DMS53 treated with DMSO at 0.1 percent for 48 hours (cell line): ENCODE results near the gene PTPMT1.
A peak's percentile ranks its signal among the peaks of the same experiment; 100 is the strongest.
"Not testable (repeated sequence)": the region's sequence is repeated elsewhere in the genome, so short reads cannot be mapped to it uniquely, and the experiment has no call there.

ENCODE experiments used
- DNase-seq: peaks from one replicate; lab custom pipeline; 2025; ENCODE audit not compliant: unreplicated experiment; lab: John Stamatoyannopoulos, UW

The PTPMT1 gene

GRCh38 chr11:47545298-47545697 is 20.1 kb upstream of the PTPMT1 start:
- DNase-seq = no peak

DNA sequence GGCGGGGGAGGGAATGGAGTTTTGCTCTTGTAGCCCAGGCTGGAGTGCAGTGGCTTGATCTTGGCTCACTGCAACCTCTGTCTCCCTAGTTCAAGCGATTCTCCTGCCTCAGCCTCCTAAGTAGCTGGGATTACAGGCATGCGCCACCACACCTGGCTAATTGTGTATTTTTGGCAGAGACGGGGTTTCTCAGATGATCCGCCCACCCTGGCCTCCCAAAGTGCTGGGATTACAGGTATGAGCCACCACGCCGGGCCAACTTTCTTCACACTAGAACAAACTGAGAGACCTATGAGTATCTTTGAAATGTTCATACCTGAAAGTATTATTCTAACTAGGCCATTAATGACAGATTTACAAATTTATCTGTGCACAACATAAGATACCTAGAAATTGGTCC is 19.1 kb upstream of the PTPMT1 start:
- DNase-seq = not testable (repeated sequence)

- DNase-seq = no peak
Observed at GRCh38 chr11:47550288-47551047, 14.9 kb upstream of the PTPMT1 start.

DNA sequence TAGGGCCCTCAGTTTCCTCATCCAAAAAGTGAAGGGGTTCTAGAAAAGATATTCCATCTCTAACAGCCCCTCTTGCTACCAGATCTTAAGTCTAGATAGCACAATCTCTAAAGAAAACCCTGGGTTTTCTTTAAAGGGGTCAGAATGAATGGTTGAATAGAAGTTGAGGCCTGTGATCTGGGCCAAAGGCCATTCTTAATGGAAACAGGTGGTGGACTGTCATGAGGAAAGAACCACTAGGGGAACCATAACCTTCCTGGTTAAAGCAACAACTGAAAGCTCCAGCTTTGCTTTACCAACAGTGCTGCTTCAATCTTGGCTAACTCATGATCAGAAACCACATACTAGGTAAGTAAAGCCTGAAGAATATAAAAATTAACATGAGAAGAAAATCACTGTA is 14.3 kb upstream of the PTPMT1 start:
- DNase-seq = no peak

DNA sequence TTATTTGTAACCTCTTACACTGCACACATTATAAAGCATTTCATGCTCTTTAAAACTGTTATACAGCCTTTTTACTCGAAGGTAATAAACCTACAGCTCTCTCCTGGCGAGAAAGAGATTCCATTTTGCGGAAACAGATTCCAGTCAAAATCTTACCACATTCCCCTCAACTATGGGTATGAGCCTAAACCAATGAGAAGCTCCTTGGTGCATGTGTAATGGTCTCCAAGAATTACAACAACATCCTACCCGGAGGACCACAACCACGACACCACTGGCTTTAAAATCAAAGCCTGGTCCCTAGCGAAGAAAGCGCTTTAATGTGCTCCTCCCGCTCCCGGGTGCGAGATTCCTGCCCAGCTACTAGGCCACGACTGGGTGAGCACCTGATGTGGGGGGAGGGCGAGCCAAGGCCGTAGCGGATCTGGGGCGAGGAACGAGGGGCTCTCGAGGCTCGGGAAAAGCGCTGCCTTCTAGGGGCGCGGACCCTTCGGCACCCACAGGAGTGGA is 13.3 kb upstream of the PTPMT1 start:
- DNase-seq = no peak

DNA sequence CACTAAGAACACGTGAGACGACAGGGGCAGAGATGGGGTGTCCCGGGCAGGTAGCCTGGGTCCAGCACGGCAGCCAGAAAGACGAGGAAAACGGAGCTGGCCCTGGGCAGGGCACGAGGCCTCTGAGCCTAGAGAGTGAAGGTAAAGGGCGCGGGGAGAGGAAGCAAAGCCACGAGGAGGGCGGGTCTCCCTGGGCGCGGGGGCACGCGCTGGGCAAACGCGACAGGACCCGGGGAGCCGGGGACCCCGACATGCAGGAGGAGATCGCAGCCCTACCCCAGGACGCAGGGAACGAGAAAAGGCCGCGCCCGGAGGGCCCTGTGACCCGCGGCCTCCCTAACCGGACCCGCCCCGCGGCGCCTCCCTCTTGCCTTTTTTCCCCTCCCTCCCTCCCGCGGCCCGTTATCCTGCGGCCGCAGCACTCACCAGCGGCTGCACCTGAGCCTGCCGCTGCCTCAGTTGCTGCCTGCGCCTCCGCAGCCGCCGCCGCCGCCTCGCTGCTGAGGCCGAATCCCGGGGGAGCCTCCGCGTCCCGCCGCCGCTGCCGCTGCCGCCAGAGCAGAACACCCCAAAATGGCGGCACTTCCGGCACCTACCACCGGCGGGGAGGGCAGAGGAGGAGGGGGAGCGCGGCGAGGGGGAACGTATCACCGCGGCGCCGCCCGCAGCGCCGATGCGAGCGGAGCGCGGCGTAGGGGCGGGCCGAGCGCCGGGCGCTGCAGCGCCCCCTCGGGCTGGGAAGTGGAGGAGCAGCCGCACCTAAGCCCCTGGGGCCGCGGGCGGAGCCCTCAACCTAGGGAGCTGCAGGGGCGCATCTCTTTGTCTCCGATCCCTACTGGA is 12.6 kb upstream of the PTPMT1 start, which contains the start of gene CELF1:
CELF1 (minus strand) TSS at position 567 of the 840 bp plus-strand sequence. CDS start 53,609 bp downstream, outside the sequence.
- peak; percentile 77 for DNase-seq

GRCh38 chr11:47553406-47553743 is 12.0 kb upstream of the PTPMT1 start:
- peak; percentile 77 for DNase-seq

- DNase-seq = not testable (repeated sequence)
Observed at GRCh38 chr11:47557004-47557403, 8.4 kb upstream of the PTPMT1 start.

DNA sequence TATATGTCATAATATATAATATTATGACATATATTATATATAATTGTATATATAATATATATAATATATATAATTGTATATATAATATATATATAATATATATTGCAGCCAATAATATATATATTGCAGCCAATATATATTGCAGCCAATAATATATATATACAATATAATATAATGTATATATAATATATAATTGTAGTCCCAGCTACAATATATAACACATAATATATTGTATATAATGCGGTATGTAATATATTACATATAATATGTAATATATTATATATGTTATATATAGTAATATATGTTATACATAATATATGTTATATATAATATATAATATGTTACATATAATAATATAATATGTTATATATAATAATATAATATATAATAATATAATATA is 6.7 kb upstream of the PTPMT1 start:
- DNase-seq = no peak

GRCh38 chr11:47560426-47560825 is 5.0 kb upstream of the PTPMT1 start:
- no peak for DNase-seq

DNA sequence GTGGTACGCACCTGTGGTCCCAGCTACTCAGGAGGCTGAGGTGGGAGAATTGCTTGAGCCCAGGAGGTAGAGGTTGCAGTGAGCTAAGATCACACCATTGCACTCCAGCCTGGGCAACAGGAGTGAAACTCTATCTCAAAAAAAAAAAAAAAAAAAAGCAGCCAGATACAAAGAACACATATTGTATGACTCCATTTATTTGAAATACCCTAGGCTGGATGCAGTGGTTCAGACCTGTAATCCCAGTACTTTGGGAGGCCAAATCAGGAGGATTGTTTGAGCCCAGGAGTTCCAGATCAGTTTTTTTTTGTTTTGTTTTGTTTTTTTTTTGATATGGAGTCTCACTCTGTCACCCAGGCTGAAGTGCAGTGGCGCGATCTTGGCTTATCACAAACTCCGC is 3.0 kb upstream of the PTPMT1 start:
- not testable (repeated sequence) for DNase-seq

DNA sequence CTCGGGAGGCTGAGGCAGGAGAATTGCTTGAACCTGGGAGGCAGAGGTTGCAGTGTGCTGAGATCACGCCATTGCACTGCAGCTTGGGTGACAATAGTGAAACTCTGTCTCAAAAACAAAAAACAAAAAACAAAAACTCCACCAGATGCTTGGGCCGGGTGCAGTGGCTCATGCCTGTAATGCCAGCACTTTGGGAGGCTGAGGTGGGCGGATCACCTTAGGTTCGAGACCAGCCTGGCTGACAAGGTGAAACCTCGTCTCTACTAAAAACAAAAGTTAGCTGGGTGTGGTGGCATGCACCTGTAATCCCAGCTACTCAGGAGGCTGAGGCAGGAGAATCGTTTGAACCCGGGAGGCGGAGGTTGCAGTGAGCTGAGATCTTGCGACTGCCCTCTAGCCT is 1.0 kb upstream of the PTPMT1 start:
- DNase-seq = not testable (repeated sequence)

DNA sequence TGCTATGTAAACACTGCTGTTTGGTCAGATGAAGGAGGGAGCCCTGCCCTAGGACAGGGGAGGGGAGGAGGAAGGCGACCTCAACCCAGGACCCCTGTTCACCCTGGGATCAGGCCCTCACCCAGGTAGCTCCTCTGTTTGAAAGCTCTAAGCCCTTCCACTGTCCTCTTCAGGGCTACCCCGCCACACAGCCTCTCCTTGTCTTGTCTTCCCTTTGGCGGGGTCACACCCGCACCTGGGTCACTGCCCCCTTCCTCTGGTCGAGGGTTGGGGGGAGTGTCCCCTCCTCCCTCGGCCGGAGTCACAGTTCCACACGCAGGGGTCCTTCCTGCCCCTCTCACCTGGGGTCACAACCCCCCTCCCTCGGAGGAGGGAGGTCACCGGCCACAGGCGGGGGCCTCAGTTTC is 463 bp upstream of the PTPMT1 start:
- no peak for DNase-seq

DNA sequence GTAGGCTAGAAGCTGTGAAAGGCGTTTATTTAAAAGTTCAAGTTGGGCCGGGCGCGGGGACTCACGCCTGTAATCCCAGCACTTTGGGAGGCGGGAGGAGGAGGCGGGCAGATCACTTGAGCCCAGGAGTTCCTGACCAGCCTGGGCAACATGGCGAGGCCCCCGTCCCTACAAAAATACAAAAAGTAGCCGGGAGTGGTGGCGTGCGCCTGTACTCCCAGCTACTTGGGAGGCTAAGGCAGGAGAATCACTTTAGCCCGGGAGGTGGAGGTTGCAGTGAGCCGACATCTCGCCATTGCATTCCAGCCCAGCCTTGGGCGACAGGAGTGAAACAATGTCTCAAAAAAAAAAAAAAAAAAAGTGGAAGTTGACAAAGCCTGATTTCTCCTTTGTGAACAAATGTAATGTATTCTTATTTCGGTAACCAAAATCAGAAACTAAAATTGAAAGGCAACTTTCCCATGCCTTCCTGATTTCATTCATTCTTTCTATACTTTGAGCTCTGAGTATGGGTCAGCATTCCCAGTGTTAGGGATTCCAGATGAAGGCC is 825 bp downstream of the PTPMT1 start:
- DNase-seq = no peak

- no peak for DNase-seq
Observed at GRCh38 chr11:47569646-47570045, 4.2 kb downstream of the PTPMT1 start.

GRCh38 chr11:47570651-47571356 is 5.4 kb downstream of the PTPMT1 start:
- DNase-seq = no peak

DNA sequence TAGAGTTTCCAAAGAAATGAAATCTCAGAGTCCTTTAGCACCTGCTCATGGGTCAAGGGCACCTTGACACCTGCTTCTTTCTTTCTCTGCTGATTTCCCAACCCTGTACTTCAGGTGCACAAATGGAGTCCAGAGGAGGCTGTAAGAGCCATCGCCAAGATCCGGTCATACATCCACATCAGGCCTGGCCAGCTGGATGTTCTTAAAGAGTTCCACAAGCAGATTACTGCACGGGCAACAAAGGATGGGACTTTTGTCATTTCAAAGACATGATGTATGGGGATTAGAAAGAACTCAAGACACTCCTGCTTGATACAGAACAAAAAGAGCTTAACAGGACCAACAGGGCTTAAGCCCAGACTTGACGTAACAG is 5.9 kb downstream of the PTPMT1 start:
- DNase-seq = no peak

DNA sequence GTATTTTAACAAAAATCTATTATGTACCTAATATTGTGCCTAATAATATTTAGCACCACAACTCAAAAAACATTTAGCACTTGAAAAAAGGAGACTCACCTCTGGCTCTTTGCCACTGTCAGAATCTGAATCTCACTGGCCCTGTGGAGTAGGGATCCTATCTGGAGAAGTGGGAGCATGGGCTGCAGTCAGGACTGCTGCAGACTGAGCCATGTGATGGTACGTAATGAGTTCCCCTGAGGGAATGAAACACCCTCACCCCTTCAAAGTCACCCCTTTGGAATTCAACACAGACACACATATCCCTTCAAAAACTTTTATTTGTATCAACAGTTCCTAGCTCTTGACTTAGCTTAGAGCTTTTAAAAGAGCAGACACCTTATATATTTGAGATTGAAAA is 6.5 kb downstream of the PTPMT1 start:
- DNase-seq = no peak

DNA sequence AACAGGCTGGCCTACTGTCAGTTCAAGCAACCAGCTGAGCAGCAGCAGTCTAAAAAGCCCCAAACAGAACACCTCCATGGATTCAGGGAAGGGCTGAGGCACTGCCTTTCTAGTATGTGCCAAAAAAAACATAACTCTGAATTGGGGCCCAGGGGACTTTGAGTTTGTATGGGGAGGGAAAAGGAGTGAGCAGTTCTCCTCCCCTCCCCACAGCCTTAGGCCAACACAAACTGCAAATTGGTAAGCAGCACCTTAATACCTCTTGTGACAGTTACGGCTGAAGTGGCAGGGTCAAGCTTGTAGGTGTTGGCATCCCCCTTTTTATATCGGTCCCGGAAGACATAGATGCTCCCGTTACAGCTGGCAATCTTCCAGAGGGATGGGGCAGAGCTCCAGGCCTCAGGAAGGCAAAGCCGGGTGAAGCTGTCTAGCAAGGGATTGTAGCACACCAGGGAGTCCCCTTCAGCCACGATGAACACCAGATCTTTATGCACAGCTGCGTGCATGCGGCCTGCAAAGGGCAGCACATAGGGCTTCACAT is 7.4 kb downstream of the PTPMT1 start:
- no peak for DNase-seq

GRCh38 chr11:47573321-47573720 is 7.9 kb downstream of the PTPMT1 start:
- DNase-seq = no peak

DNA sequence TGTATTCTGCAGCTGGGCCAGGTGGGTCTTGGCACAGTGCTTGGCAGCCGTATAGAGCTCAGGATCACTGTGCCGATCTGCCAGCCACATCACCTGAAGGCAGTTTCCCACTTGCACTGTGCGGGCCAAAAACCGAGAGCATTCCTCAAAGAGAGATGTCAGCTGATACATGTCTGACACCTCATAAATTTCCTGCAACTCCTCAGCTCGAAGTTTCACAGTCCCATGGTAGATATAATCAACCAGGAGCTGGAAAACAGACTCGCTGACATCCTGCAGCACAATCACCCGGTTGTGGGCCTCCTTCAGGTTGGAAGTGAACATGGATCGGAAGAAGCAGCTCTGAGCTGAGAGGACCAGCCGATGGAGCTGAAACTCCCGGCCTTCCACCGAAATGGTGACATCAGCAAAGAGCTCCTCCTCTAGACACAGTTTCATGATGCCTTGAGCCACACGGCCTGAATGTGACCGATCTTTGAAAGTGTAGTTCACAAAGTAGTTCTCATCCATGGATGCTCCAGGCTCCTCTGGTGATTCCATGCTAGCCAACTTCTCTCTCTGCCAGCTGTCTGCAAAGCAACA is 12.2 kb downstream of the PTPMT1 start:
- no peak for DNase-seq
